ENCODE measurements around the gene ANAPC4. TPM values are rescaled to one million over a fixed set of nuclear protein-coding genes. Genes with fewer than 3 reads are reported as not detected.

ANAPC4 gene
- total and polyA plus RNA-seq, 8 donors: 23.6 to 68.8 (median 64.0) TPM

GRCh38 chr4:25440478-25441030, 63.5 kb downstream of the ANAPC4 start:
- intact Hi-C loops (cut with DNase I): loop anchor here in 1 of 2 donors (5.0 kb wide), 1 partner anchor 332 kb away; no protein-coding TSS in a partner anchor
- H3K27ac ChIP-seq: peak overlapping the region; percentile 23 to 62
- ATAC-seq: peak; percentile 25
- H3K4me1 ChIP-seq: peaks cover 10% of the 10 kb centered on the region in 2 donors
- peak in 2 of 4 donors; percentile 51 to 63 for DNase-seq
- no peaks in the 10 kb centered on the region for H3K36me3 ChIP-seq
- H3K27me3 ChIP-seq: no peaks in the 10 kb centered on the region
- no peak overlapping the region for H3K4me3 ChIP-seq
- TF ChIP-seq CTCF (IDR thresholded peaks at IDR 0.05): no peak
- peaks cover 0 to 4% of the 10 kb centered on the region in 2 donors for H3K9me3 ChIP-seq

- ATAC-seq (peak; percentile 76), DNase-seq (peak in 3 of 4 donors; percentile 42 to 65 (median 64))
- intact Hi-C loops (cut with DNase I): loop anchor here in 1 of 2 donors (5.0 kb wide), 1 partner anchor 331 kb away; no protein-coding TSS in a partner anchor
- TF ChIP-seq CTCF (IDR thresholded peaks at IDR 0.05): peak; percentile 35 to 37
- Histone ChIP-seq H3K4me3 (no peak overlapping the region), H3K27me3 (no peaks in the 10 kb centered on the region), H3K9me3 (peaks cover 0 to 4% of the 10 kb centered on the region in 2 donors), H3K4me1 (peaks cover 10% of the 10 kb centered on the region in 2 donors), H3K27ac (peak overlapping the region in 1 of 2 donors; percentile 68), H3K36me3 (no peaks in the 10 kb centered on the region)
Measured at GRCh38 chr4:25441519-25442117, 64.6 kb downstream of the ANAPC4 start.

- H3K27me3 ChIP-seq: no peaks in the 10 kb centered on the region
- peak; percentile 49 for ATAC-seq
- intact Hi-C loops (cut with DNase I): loop anchor here in 1 of 2 donors (5.0 kb wide), 1 partner anchor 329 kb away; no protein-coding TSS in a partner anchor
- no peak for TF ChIP-seq CTCF (IDR thresholded peaks at IDR 0.05)
- H3K9me3 ChIP-seq: peaks cover 0 to 4% of the 10 kb centered on the region in 2 donors
- peak in 1 of 4 donors; percentile 59 for DNase-seq
- H3K36me3 ChIP-seq: no peaks in the 10 kb centered on the region
- H3K27ac ChIP-seq: peak overlapping the region; percentile 31 to 68
- peaks cover 10% of the 10 kb centered on the region in 2 donors for H3K4me1 ChIP-seq
- no peak overlapping the region for H3K4me3 ChIP-seq
Measured at GRCh38 chr4:25442863-25443307, 65.8 kb downstream of the ANAPC4 start.

- peak overlapping the region in 1 of 2 donors; percentile 68 for H3K27ac ChIP-seq
- peaks cover 0 to 4% of the 10 kb centered on the region in 2 donors for H3K9me3 ChIP-seq
- no peak overlapping the region for H3K4me3 ChIP-seq
- no peak for TF ChIP-seq CTCF (IDR thresholded peaks at IDR 0.05)
- no peaks in the 10 kb centered on the region for H3K36me3 ChIP-seq
- intact Hi-C loops (cut with DNase I): loop anchor here in 1 of 2 donors (5.0 kb wide), 1 partner anchor 328 kb away; no protein-coding TSS in a partner anchor
- peaks cover 10% of the 10 kb centered on the region in 2 donors for H3K4me1 ChIP-seq
- ATAC-seq (no peak), DNase-seq (no peak)
- no peaks in the 10 kb centered on the region for H3K27me3 ChIP-seq
Measured at GRCh38 chr4:25443851-25444250, 66.8 kb downstream of the ANAPC4 start.

- peak in 1 of 4 donors; percentile 65 for DNase-seq
- no peaks in the 10 kb centered on the region for H3K9me3 ChIP-seq
- H3K27ac ChIP-seq: peak overlapping the region; percentile 33 to 77
- intact Hi-C loops (cut with DNase I): no loop called here
- no peaks in the 10 kb centered on the region for H3K36me3 ChIP-seq
- H3K4me1 ChIP-seq: no peaks in the 10 kb centered on the region
- no peak for TF ChIP-seq CTCF (IDR thresholded peaks at IDR 0.05)
- H3K27me3 ChIP-seq: no peaks in the 10 kb centered on the region
- ATAC-seq: peak; percentile 39
- no peak overlapping the region for H3K4me3 ChIP-seq
Measured at GRCh38 chr4:25446611-25447010, 69.5 kb downstream of the ANAPC4 start.
